HepG2 (cell line): ENCODE data around the gene CMTM2. TPM values are rescaled to one million over a fixed set of nuclear protein-coding genes. Genes with fewer than 3 reads are reported as not detected.

Source experiments
- CREM ChIP-seq, 2 experiments: sonication (generic) in 1 of 2; formaldehyde crosslinking in 1 of 2; IDR thresholded peaks; 2 replicates each; pipeline versions ENCODE4 v1.4.0 to v1.6.1; 2016 to 2020; ENCODE audit warnings: antibody characterized with exemption in 1 of 2, mild to moderate bottlenecking in 1 of 2, missing genetic modification reagents in 1 of 2
- ELF3 ChIP-seq: IDR thresholded peaks from 2 replicates; pipeline ENCODE4 v1.6.1; 2016; ENCODE audit warnings: missing genetic modification reagents, missing compliant biosample characterization
- FOXA3 ChIP-seq: IDR thresholded peaks from 2 replicates; pipeline ENCODE4 v1.6.1; 2016; ENCODE audit warnings: missing genetic modification reagents, missing compliant biosample characterization
- GATA4 ChIP-seq: sonication (generic); IDR thresholded peaks from 2 replicates; pipeline ENCODE4 v1.6.1; 2016; ENCODE audit warnings: antibody characterized with exemption, low read depth, borderline replicate concordance
- KLF9 ChIP-seq: IDR thresholded peaks from 2 replicates; pipeline ENCODE4 v1.6.1; 2016; ENCODE audit warnings: low read depth
- NR2F1 ChIP-seq, 2 experiments: fragments of 450-650 bp in 1 of 2; formaldehyde crosslinking in 1 of 2; IDR thresholded peaks; 2 replicates each; pipeline versions ENCODE4 v1.5.0 to v1.6.1; 2016 to 2020; ENCODE audit warnings: mild to moderate bottlenecking in 1 of 2, missing compliant biosample characterization in 1 of 2, missing genetic modification reagents in 1 of 2, moderate library complexity in 1 of 2
- PHF21A ChIP-seq: sonication (generic); formaldehyde crosslinking; IDR thresholded peaks from 2 replicates; pipeline ENCODE4 v1.5.0; 2020; ENCODE audit warnings: mild to moderate bottlenecking, missing genetic modification reagents
- TP53 ChIP-seq: sonication (generic); formaldehyde crosslinking; conservative IDR thresholded peaks from 2 replicates; pipeline ENCODE4 v1.4.0; 2020; ENCODE audit warnings: missing genetic modification reagents
- ZFX ChIP-seq: sonication (generic); formaldehyde crosslinking; IDR thresholded peaks from 2 replicates; pipeline ENCODE4 v1.4.0; 2020; ENCODE audit warnings: mild to moderate bottlenecking, low read depth, missing genetic modification reagents, moderate library complexity
- ZNF329 ChIP-seq: sonication (generic); formaldehyde crosslinking; IDR thresholded peaks from 2 replicates; pipeline ENCODE4 v1.9.0; 2021; ENCODE audit warnings: low read depth, mild to moderate bottlenecking, missing genetic modification reagents
- ZNF331 ChIP-seq: sonication (generic); formaldehyde crosslinking; IDR thresholded peaks from 2 replicates; pipeline ENCODE4 v1.4.0; 2020; ENCODE audit warnings: missing genetic modification reagents
- ZNF468 ChIP-seq: sonication (generic); formaldehyde crosslinking; IDR thresholded peaks from 2 replicates; pipeline ENCODE4 v1.8.0; 2022; ENCODE audit warnings: mild to moderate bottlenecking, moderate library complexity, missing genetic modification reagents
- polyA plus RNA-seq, 8 experiments: library from polyadenylated mRNA; depleted of rRNA in 3 of 8; stranded (reverse) in 7 of 8; unstranded in 1 of 8; fragments of >200 nt; fragmentation: Illumina TruSeq in 4 of 8; extraction: Trizol in 4 of 8; gene quantifications; 2 replicates each; pipeline versions ENCODE4 v1.2.1 to v1.2.3, GENCODE V29; 2011 to 2016; ENCODE audit warnings: low read depth in 4 of 8, missing spikeins in 1 of 8, mixed read lengths in 1 of 8; ENCODE audit not compliant: insufficient read depth in 1 of 8
- total RNA-seq, 5 experiments: library from RNA; depleted of rRNA; stranded (reverse); fragments of >200 nt; fragmentation: Illumina TruSeq; extraction: Trizol; gene quantifications; 2 replicates each; pipeline ENCODE4 v1.2.3, GENCODE V29; 2016; ENCODE audit warnings: low read depth in 1 of 5
- TF ChIP-seq, protein P1 (sequence below): sonication (generic); formaldehyde crosslinking; IDR thresholded peaks from 2 replicates; pipeline ENCODE4 v1.4.0; 2020; ENCODE audit warnings: mild to moderate bottlenecking, missing genetic modification reagents
- TF ChIP-seq, protein P2 (sequence below): sonication (generic); formaldehyde crosslinking; IDR thresholded peaks from 2 replicates; pipeline ENCODE4 v1.4.0; 2020; ENCODE audit warnings: missing genetic modification reagents, borderline replicate concordance
- TF ChIP-seq, protein P3 (sequence below): sonication (generic); formaldehyde crosslinking; IDR thresholded peaks from 2 replicates; pipeline ENCODE4 v1.4.0; 2020; ENCODE audit warnings: mild to moderate bottlenecking, missing genetic modification reagents
- TF ChIP-seq, protein P4 (sequence below): sonication (generic); formaldehyde crosslinking; IDR thresholded peaks from 2 replicates; pipeline ENCODE4 v1.5.0; 2020; ENCODE audit warnings: mild to moderate bottlenecking, missing genetic modification reagents
- TF ChIP-seq, protein P5 (sequence below): sonication (generic); formaldehyde crosslinking; IDR thresholded peaks from 2 replicates; pipeline ENCODE4 v1.4.0; 2020; ENCODE audit warnings: low read depth, missing genetic modification reagents

CMTM2 gene
- total and polyA plus RNA-seq, 2 of the 13 experiments (the other 11 are each of a cell fraction or from before 2014, with no cell fraction given): not detected

DNA sequence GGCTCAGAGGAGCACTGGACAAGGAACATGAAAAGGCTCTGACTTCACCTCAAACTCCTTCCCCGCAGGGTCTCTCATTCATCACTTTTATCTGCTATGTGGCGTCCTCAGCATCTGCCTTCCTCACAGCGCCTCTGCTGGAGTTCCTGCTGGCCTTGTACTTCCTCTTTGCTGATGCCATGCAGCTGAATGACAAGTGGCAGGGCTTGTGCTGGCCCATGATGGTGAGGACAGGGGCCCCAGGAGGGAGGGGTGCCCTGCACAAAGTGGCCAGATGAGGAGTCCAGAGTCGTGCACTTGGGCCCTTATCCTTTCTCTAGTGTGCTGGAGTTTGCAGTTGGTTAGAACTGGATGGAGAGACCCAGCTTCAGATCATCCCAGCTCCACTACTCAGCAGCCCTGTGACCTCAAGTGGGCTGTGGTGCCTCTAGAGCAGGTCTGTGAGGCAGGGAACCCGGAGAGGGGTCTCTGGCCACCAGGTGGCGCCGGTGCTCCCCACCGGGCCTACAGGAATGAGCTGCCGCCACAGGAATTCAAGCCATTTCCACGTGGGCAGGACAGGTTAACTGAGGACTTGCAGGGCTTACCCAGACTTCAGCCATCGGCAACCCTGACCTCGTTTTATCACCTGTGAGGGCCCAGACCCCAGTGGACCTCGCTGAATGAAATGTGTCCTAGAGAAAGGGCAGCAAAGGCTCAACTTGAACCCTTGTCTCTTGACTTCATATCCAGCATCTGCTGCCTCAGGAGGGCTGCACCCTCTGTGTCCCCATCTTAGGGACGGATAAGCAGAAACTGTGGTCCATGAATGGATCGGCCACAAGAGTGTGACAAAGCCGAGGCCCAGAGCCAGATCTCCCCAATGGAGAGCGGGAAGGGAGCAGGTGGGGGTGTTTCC, 29.2 kb downstream of the CMTM2 start (continued):
- TF ChIP-seq NR2F1 (CRISPR knock-in tag; IDR thresholded peaks at IDR 0.05) (no peak; a peak in 1 of 4 replicates), ZNF331 (CRISPR knock-in tag) (peak; percentile 83), ZFX (CRISPR knock-in tag) (peak; percentile 93), ZNF468 (CRISPR knock-in tag) (0 out of 2 replicates have a peak, but pooled peaks have one; percentile 46), TP53 (CRISPR knock-in tag) (0 out of 2 replicates have a peak, but pooled peaks have one; percentile 49), FOXA3 (peak; percentile 62), PHF21A (CRISPR knock-in tag) (0 out of 2 replicates have a peak, but pooled peaks have one; percentile 26), GATA4 (no peak), ZNF329 (CRISPR knock-in tag) (peak; percentile 45; the same call in 1 of the 2 replicates), ELF3 (CRISPR knock-in tag) (peak; percentile 70; the same call in 1 of the 2 replicates), KLF9 (no peak), CREM (IDR thresholded peaks at IDR 0.05) (no peak), CREM (CRISPR knock-in tag; IDR thresholded peaks at IDR 0.05) (no peak)
- TF ChIP-seq, protein P1, sequence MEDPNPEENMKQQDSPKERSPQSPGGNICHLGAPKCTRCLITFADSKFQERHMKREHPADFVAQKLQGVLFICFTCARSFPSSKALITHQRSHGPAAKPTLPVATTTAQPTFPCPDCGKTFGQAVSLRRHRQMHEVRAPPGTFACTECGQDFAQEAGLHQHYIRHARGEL (CRISPR knock-in tag): 0 out of 2 replicates have a peak, but pooled peaks have one; percentile 91
- TF ChIP-seq, protein P2, sequence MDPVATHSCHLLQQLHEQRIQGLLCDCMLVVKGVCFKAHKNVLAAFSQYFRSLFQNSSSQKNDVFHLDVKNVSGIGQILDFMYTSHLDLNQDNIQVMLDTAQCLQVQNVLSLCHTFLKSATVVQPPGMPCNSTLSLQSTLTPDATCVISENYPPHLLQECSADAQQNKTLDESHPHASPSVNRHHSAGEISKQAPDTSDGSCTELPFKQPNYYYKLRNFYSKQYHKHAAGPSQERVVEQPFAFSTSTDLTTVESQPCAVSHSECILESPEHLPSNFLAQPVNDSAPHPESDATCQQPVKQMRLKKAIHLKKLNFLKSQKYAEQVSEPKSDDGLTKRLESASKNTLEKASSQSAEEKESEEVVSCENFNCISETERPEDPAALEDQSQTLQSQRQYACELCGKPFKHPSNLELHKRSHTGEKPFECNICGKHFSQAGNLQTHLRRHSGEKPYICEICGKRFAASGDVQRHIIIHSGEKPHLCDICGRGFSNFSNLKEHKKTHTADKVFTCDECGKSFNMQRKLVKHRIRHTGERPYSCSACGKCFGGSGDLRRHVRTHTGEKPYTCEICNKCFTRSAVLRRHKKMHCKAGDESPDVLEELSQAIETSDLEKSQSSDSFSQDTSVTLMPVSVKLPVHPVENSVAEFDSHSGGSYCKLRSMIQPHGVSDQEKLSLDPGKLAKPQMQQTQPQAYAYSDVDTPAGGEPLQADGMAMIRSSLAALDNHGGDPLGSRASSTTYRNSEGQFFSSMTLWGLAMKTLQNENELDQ (CRISPR knock-in tag): no peak
- TF ChIP-seq, protein P3, sequence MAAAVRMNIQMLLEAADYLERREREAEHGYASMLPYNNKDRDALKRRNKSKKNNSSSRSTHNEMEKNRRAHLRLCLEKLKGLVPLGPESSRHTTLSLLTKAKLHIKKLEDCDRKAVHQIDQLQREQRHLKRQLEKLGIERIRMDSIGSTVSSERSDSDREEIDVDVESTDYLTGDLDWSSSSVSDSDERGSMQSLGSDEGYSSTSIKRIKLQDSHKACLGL (CRISPR knock-in tag): peak; percentile 94
- TF ChIP-seq, protein P4, sequence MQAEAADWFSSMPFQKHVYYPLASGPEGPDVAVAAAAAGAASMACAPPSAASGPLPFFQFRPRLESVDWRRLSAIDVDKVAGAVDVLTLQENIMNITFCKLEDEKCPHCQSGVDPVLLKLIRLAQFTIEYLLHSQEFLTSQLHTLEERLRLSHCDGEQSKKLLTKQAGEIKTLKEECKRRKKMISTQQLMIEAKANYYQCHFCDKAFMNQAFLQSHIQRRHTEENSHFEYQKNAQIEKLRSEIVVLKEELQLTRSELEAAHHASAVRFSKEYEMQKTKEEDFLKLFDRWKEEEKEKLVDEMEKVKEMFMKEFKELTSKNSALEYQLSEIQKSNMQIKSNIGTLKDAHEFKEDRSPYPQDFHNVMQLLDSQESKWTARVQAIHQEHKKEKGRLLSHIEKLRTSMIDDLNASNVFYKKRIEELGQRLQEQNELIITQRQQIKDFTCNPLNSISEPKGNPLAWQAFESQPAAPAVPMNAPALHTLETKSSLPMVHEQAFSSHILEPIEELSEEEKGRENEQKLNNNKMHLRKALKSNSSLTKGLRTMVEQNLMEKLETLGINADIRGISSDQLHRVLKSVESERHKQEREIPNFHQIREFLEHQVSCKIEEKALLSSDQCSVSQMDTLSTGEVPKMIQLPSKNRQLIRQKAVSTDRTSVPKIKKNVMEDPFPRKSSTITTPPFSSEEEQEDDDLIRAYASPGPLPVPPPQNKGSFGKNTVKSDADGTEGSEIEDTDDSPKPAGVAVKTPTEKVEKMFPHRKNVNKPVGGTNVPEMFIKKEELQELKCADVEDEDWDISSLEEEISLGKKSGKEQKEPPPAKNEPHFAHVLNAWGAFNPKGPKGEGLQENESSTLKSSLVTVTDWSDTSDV (CRISPR knock-in tag): peak; percentile 52; the same call in 1 of the 2 replicates
- TF ChIP-seq, protein P5, sequence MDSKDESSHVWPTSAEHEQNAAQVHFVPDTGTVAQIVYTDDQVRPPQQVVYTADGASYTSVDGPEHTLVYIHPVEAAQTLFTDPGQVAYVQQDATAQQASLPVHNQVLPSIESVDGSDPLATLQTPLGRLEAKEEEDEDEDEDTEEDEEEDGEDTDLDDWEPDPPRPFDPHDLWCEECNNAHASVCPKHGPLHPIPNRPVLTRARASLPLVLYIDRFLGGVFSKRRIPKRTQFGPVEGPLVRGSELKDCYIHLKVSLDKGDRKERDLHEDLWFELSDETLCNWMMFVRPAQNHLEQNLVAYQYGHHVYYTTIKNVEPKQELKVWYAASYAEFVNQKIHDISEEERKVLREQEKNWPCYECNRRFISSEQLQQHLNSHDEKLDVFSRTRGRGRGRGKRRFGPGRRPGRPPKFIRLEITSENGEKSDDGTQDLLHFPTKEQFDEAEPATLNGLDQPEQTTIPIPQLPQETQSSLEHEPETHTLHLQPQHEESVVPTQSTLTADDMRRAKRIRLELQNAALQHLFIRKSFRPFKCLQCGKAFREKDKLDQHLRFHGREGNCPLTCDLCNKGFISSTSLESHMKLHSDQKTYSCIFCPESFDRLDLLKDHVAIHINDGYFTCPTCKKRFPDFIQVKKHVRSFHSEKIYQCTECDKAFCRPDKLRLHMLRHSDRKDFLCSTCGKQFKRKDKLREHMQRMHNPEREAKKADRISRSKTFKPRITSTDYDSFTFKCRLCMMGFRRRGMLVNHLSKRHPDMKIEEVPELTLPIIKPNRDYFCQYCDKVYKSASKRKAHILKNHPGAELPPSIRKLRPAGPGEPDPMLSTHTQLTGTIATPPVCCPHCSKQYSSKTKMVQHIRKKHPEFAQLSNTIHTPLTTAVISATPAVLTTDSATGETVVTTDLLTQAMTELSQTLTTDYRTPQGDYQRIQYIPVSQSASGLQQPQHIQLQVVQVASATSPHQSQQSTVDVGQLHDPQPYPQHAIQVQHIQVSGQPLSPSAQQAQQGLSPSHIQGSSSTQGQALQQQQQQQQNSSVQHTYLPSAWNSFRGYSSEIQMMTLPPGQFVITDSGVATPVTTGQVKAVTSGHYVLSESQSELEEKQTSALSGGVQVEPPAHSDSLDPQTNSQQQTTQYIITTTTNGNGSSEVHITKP (CRISPR knock-in tag): peak; percentile 26; the same call in 1 of the 2 replicates
